ENCODE measurements around the gene HIVEP3. TPM values are rescaled to one million over a fixed set of nuclear protein-coding genes. Genes with fewer than 3 reads are reported as not detected.
A peak's percentile ranks its signal among the peaks of the same experiment; 100 is the strongest.

The HIVEP3 gene
- total and polyA plus RNA-seq, 5 donors = 6.3 to 7.9 (median 7.2) TPM

- peaks cover 9% of the 10 kb centered on the region for H3K4me1 ChIP-seq (ENCODE audit: control insufficient read depth, insufficient read depth, low read length)
- H3K27me3 ChIP-seq (ENCODE audit: control insufficient read depth, insufficient read depth) = no peaks in the 10 kb centered on the region
- H3K9me3 ChIP-seq (ENCODE audit: control insufficient read depth, low read length) = no peaks in the 10 kb centered on the region
- 91% methylated on average over 17 of the region's 17 CpGs for WGBS
- H3K27ac ChIP-seq (ENCODE audit: low read length) = no peak overlapping the region
- ATAC-seq (no peak), DNase-seq (peak in 1 of 3 donors; percentile 31)
- intact Hi-C loops (cut with DNase I) = no loop called here
- H3K4me3 ChIP-seq (ENCODE audit: low read length) = no peak overlapping the region
Measured at GRCh38 chr1:41534181-41535076, 384.3 kb downstream of the HIVEP3 start.

DNA sequence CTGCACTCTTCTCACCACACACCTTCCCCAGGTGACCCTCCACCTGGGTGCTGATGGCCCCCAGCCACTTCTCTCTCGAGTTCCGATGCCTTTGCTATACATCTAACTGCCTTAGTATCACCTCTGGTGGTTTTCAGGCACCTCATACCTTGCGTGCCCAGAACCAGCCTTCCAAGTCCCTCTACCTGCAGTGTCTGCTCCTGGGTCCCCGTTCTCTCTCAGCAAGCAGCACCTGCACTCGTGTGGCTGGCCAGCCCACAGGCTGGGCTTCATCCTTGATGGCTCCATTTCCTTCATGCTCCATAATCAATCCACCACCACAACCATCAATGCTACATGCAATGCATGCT lies 385.0 kb downstream of the HIVEP3 start:
- Histone ChIP-seq H3K4me3 (ENCODE audit: low read length) (no peak overlapping the region), H3K9me3 (ENCODE audit: control insufficient read depth, low read length) (no peaks in the 10 kb centered on the region), H3K27ac (ENCODE audit: low read length) (no peak overlapping the region), H3K4me1 (ENCODE audit: control insufficient read depth, insufficient read depth, low read length) (peaks cover 9% of the 10 kb centered on the region), H3K27me3 (ENCODE audit: control insufficient read depth, insufficient read depth) (no peaks in the 10 kb centered on the region)
- intact Hi-C loops (cut with DNase I) = no loop called here
- no peak for ATAC-seq
- 94% methylated on average over 5 of the region's 5 CpGs for WGBS
- DNase-seq = no peak

DNA sequence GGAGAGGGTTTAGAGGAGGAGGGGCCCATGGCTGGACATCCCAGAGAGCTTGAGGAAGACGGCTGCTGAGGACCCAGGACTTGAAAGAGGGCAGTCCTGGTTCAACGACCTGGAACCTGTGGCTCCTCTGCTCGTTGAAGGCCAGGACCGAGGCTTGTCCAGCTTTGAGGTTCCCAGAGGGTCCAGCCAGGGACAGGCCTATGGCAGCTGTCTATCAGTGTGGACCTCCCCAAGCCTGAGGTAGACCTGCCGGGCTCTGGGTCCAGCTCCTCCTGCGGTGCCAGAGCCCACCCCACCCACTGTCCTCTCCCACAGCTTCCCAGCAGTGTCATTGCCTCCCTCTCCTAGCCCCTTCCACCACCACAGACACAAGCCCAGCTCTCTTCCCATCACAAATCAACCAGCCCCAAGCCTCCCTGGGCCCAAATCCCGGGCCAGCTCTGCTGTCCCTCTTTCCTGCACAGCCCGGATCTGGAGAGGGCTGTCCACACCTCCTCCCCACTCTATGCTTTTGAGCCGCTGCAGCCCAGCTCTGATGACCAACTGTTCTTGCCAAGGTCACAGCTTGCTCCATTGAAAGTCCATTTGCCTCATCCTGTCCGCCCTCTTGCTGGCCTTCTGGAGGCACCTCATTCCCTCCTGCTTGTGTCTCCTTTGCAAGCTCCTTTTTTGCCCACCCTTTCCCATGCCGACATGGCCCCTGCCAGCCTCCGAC lies 385.5 kb downstream of the HIVEP3 start:
- no peak overlapping the region for H3K27ac ChIP-seq (ENCODE audit: low read length)

GRCh38 chr1:41532206-41532975 lies 386.3 kb downstream of the HIVEP3 start:
- H3K4me1 ChIP-seq (ENCODE audit: control insufficient read depth, insufficient read depth, low read length) = peaks cover 1% of the 10 kb centered on the region
- H3K27ac ChIP-seq (ENCODE audit: low read length) = no peak overlapping the region
- H3K4me3 ChIP-seq (ENCODE audit: low read length) = no peak overlapping the region
- H3K9me3 ChIP-seq (ENCODE audit: control insufficient read depth, low read length) = no peaks in the 10 kb centered on the region
- DNase-seq = no peak
- intact Hi-C loops (cut with DNase I) = no loop called here
- no peak for ATAC-seq
- WGBS = 89% methylated on average over 8 of the region's 8 CpGs
- H3K27me3 ChIP-seq (ENCODE audit: control insufficient read depth, insufficient read depth) = no peaks in the 10 kb centered on the region

More for the DNA sequence above, 385.5 kb downstream of the HIVEP3 start:
- peaks cover 7% of the 10 kb centered on the region for H3K4me1 ChIP-seq (ENCODE audit: control insufficient read depth, insufficient read depth, low read length)
- intact Hi-C loops (cut with DNase I) = no loop called here
- no peaks in the 10 kb centered on the region for H3K9me3 ChIP-seq (ENCODE audit: control insufficient read depth, low read length)
- ATAC-seq (no peak), DNase-seq (no peak)
- WGBS = 87% methylated on average over 12 of the region's 12 CpGs
- no peaks in the 10 kb centered on the region for H3K27me3 ChIP-seq (ENCODE audit: control insufficient read depth, insufficient read depth)
- H3K4me3 ChIP-seq (ENCODE audit: low read length) = no peak overlapping the region

GRCh38 chr1:41530411-41530810 lies 388.3 kb downstream of the HIVEP3 start:
- H3K27me3 ChIP-seq (ENCODE audit: control insufficient read depth, insufficient read depth) = no peaks in the 10 kb centered on the region
- no peaks in the 10 kb centered on the region for H3K4me1 ChIP-seq (ENCODE audit: control insufficient read depth, insufficient read depth, low read length)
- 92% methylated on average over 5 of the region's 5 CpGs for WGBS
- DNase-seq (no peak), ATAC-seq (no peak)
- H3K4me3 ChIP-seq (ENCODE audit: low read length) = no peak overlapping the region
- intact Hi-C loops (cut with DNase I) = no loop called here
- H3K9me3 ChIP-seq (ENCODE audit: control insufficient read depth, low read length) = no peaks in the 10 kb centered on the region
- no peak overlapping the region for H3K27ac ChIP-seq (ENCODE audit: low read length)

DNA sequence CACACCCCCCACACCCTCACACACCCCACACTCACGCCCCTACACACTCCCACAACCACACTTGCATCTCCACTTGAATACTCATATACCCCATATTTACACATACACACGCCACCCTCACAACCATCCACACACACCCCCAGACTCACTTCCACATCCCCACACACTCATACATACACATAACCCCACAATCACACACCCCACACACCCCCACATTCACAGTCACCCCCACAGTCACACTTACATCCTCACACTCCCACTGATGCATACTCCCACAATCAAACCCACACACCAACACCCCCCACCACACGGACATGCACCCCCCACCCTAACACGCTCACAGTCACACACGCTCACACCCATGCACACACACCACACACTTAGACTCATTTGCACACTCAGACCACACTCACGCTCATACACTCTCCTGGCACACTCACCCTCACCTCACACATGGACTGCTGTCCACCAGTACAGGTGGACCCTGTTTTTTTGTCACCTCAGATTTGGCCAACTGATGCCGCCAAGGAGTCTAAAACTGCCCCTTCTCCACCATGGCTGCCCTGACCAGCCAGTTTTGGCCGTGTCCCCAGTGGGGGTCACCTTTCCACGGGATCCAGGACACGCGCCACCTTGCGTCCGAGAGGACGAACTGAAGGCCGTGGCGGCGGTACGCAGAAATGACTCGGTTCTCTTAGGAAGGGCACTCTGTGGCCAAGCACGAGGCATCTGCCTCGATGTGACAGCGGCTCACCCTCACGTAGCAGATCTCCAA lies 388.9 kb downstream of the HIVEP3 start:
- DNase-seq (no peak), ATAC-seq (no peak)
- no peaks in the 10 kb centered on the region for H3K4me1 ChIP-seq (ENCODE audit: control insufficient read depth, insufficient read depth, low read length)
- H3K9me3 ChIP-seq (ENCODE audit: control insufficient read depth, low read length) = no peaks in the 10 kb centered on the region
- intact Hi-C loops (cut with DNase I) = no loop called here
- no peak overlapping the region for H3K4me3 ChIP-seq (ENCODE audit: low read length)
- no peaks in the 10 kb centered on the region for H3K27me3 ChIP-seq (ENCODE audit: control insufficient read depth, insufficient read depth)
- 95% methylated on average over 23 of the region's 23 CpGs for WGBS
- no peak overlapping the region for H3K27ac ChIP-seq (ENCODE audit: low read length)

- no peak for DNase-seq
- Histone ChIP-seq H3K9me3 (ENCODE audit: control insufficient read depth, low read length) (no peaks in the 10 kb centered on the region), H3K4me1 (ENCODE audit: control insufficient read depth, insufficient read depth, low read length) (no peaks in the 10 kb centered on the region), H3K27ac (ENCODE audit: low read length) (no peak overlapping the region), H3K27me3 (ENCODE audit: control insufficient read depth, insufficient read depth) (no peaks in the 10 kb centered on the region), H3K4me3 (ENCODE audit: low read length) (no peak overlapping the region)
- 81% methylated on average over 7 of the region's 7 CpGs for WGBS
- ATAC-seq = no peak
- intact Hi-C loops (cut with DNase I) = no loop called here
Measured at GRCh38 chr1:41528726-41529605, 389.8 kb downstream of the HIVEP3 start.

- intact Hi-C loops (cut with DNase I) = no loop called here
- Histone ChIP-seq H3K9me3 (ENCODE audit: control insufficient read depth, low read length) (no peaks in the 10 kb centered on the region), H3K4me3 (ENCODE audit: low read length) (no peak overlapping the region), H3K27ac (ENCODE audit: low read length) (no peak overlapping the region), H3K4me1 (ENCODE audit: control insufficient read depth, insufficient read depth, low read length) (no peaks in the 10 kb centered on the region), H3K27me3 (ENCODE audit: control insufficient read depth, insufficient read depth) (no peaks in the 10 kb centered on the region)
- ATAC-seq = no peak
- no peak for DNase-seq
- WGBS = 96% methylated on average over 3 of the region's 3 CpGs
Measured at GRCh38 chr1:41528106-41528505, 390.6 kb downstream of the HIVEP3 start.

GRCh38 chr1:41526956-41527561 lies 391.7 kb downstream of the HIVEP3 start:
- 95% methylated on average over 4 of the region's 4 CpGs for WGBS
- H3K4me3 ChIP-seq (ENCODE audit: low read length) = no peak overlapping the region
- no peak for ATAC-seq
- peak in 1 of 3 donors; percentile 1 for DNase-seq
- intact Hi-C loops (cut with DNase I) = no loop called here
- H3K27me3 ChIP-seq (ENCODE audit: control insufficient read depth, insufficient read depth) = no peaks in the 10 kb centered on the region
- H3K4me1 ChIP-seq (ENCODE audit: control insufficient read depth, insufficient read depth, low read length) = no peaks in the 10 kb centered on the region
- H3K27ac ChIP-seq (ENCODE audit: low read length) = no peak overlapping the region
- no peaks in the 10 kb centered on the region for H3K9me3 ChIP-seq (ENCODE audit: control insufficient read depth, low read length)

All from right cardiac atrium (tissue), 5 donors.